ENCODE measurements around the gene ICE1. TPM values are rescaled to one million over a fixed set of nuclear protein-coding genes. Genes with fewer than 3 reads are reported as not detected.
"Not testable (repeated sequence)": the region's sequence is repeated elsewhere in the genome, so short reads cannot be mapped to it uniquely, and the experiment has no call there.

The ICE1 gene
- polyA plus RNA-seq, 1 donor (not counting 4 experiments of a cell fraction or from before 2014, with no cell fraction given), result 18.4 TPM

DNA sequence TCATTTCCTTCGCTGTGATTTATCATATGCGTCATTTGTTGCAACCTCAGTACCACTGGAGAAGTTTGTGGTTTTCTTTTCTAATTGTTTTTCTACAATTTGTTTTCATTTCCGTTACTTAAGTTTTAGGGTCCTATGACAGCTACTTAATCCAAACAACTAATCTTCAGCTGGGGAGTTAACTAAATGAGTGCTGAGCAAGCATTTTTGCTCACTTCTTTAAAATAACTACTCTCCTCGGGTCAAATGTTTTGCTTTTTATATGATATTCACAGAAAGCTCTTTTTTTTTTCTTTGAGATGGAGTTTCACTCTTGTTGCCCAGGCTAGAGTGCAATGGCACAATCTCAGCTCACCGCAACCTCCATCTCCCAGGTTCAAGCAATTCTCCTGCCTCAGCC is 14.6 kb upstream of the ICE1 start:
- dilution Hi-C loops (cut with MboI; ENCODE audit: extremely low pct_ligation_motif_present, low sequenced_read_pairs), result no loop called here
- H3K9me3 ChIP-seq (ENCODE audit: control insufficient read depth, low read depth, low read length), result no peaks in the 10 kb centered on the region
- TF ChIP-seq EZH2 (IDR thresholded peaks at IDR 0.05; ENCODE audit: low read length) (no peak), CTCF (optimal IDR thresholded peaks at IDR 0.05 in 1 of 3, IDR thresholded peaks at IDR 0.05 in 1 of 3, conservative IDR thresholded peaks at IDR 0.05 in 1 of 3; ENCODE audit: extremely low read depth in 1 of 3, insufficient read depth in 2 of 3, low read length in 3 of 3) (no peak)
- no peaks in the 10 kb centered on the region for H3K4me1 ChIP-seq (ENCODE audit: control insufficient read depth, extremely low read depth, insufficient read depth, low read length)
- no peaks in the 10 kb centered on the region for H4K20me1 ChIP-seq (ENCODE audit: control insufficient read depth, extremely low read depth, insufficient read depth, low read length)
- no peak for DNase-seq (ENCODE audit: low read depth, low spot score)
- H3K4me2 ChIP-seq (ENCODE audit: control insufficient read depth, extremely low read depth, insufficient read depth, low read depth, low read length), result no peak overlapping the region
- FAIRE-seq, result no peak
- no peaks in the 10 kb centered on the region for H3K79me2 ChIP-seq (ENCODE audit: control insufficient read depth, insufficient read depth, low read length)
- H3K27me3 ChIP-seq (ENCODE audit: control insufficient read depth, extremely low read depth, insufficient read depth, low read length), result no peaks in the 10 kb centered on the region
- no peak overlapping the region for H3K4me3 ChIP-seq (ENCODE audit: control insufficient read depth in 2 of 3, extremely low read depth in 1 of 3, insufficient read depth in 2 of 3, low read depth in 1 of 3, low read length in 3 of 3)
- H3K36me3 ChIP-seq (ENCODE audit: control insufficient read depth in 2 of 2, extremely low read depth in 1 of 2, insufficient read depth in 2 of 2, low read length in 2 of 2), result no peaks in the 10 kb centered on the region
- H2AFZ ChIP-seq (ENCODE audit: control insufficient read depth, low read length), result no peak overlapping the region
- no peaks in the 10 kb centered on the region for H3K9me1 ChIP-seq (ENCODE audit: control insufficient read depth, extremely low read depth, insufficient read depth, low read length)
- H3K9ac ChIP-seq (ENCODE audit: control insufficient read depth, extremely low read depth, insufficient read depth, low read length), result no peak overlapping the region
- no peak overlapping the region for H3K27ac ChIP-seq (ENCODE audit: control insufficient read depth, insufficient read depth, low read length)

DNA sequence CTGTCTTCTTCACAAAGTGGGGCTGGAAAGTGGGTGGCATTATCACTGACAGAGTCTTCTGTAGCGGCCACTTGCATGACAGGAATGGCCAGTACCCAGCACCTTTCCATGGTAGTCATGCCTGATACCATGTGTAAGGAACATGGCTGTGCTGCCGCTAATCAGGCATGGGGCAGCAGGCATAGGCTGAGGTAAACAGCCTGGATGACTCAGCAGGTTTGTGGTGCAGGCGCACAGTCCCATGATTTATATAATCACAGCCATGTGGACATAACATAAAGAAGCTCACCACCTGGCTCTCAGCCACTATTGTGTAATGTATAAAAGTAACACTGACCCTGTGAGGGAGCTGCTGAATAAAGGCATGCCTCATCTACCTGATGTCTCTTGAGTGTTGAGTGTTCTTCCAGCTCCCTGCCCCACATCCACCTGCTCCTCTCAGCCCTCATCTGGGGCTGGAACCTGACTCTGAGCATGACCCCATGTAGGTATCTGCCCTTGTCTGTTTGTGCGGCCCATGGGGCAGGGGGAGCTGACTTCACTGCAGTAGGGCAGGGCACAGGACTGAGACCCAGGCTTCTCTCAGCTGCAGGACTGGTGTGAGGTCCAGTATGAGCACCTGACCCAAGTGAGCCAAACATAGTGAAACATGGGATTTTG is 13.2 kb upstream of the ICE1 start:
- Histone ChIP-seq H2AFZ (ENCODE audit: control insufficient read depth, low read length) (no peak overlapping the region), H3K36me3 (ENCODE audit: control insufficient read depth in 2 of 2, extremely low read depth in 1 of 2, insufficient read depth in 2 of 2, low read length in 2 of 2) (no peaks in the 10 kb centered on the region), H3K27me3 (ENCODE audit: control insufficient read depth, extremely low read depth, insufficient read depth, low read length) (no peaks in the 10 kb centered on the region), H4K20me1 (ENCODE audit: control insufficient read depth, extremely low read depth, insufficient read depth, low read length) (no peaks in the 10 kb centered on the region), H3K4me2 (ENCODE audit: control insufficient read depth, extremely low read depth, insufficient read depth, low read depth, low read length) (no peak overlapping the region), H3K9me1 (ENCODE audit: control insufficient read depth, extremely low read depth, insufficient read depth, low read length) (no peaks in the 10 kb centered on the region), H3K27ac (ENCODE audit: control insufficient read depth, insufficient read depth, low read length) (no peak overlapping the region), H3K4me1 (ENCODE audit: control insufficient read depth, extremely low read depth, insufficient read depth, low read length) (no peaks in the 10 kb centered on the region), H3K9me3 (ENCODE audit: control insufficient read depth, low read depth, low read length) (no peaks in the 10 kb centered on the region), H3K79me2 (ENCODE audit: control insufficient read depth, insufficient read depth, low read length) (no peaks in the 10 kb centered on the region), H3K9ac (ENCODE audit: control insufficient read depth, extremely low read depth, insufficient read depth, low read length) (no peak overlapping the region), H3K4me3 (ENCODE audit: control insufficient read depth in 2 of 3, extremely low read depth in 1 of 3, insufficient read depth in 2 of 3, low read depth in 1 of 3, low read length in 3 of 3) (no peak overlapping the region)
- dilution Hi-C loops (cut with MboI; ENCODE audit: extremely low pct_ligation_motif_present, low sequenced_read_pairs), result no loop called here
- TF ChIP-seq CTCF (optimal IDR thresholded peaks at IDR 0.05 in 1 of 3, IDR thresholded peaks at IDR 0.05 in 1 of 3, conservative IDR thresholded peaks at IDR 0.05 in 1 of 3; ENCODE audit: extremely low read depth in 1 of 3, insufficient read depth in 2 of 3, low read length in 3 of 3) (no peak), EZH2 (IDR thresholded peaks at IDR 0.05; ENCODE audit: low read length) (no peak)
- no peak for FAIRE-seq
- DNase-seq (ENCODE audit: low read depth, low spot score), result no peak

DNA sequence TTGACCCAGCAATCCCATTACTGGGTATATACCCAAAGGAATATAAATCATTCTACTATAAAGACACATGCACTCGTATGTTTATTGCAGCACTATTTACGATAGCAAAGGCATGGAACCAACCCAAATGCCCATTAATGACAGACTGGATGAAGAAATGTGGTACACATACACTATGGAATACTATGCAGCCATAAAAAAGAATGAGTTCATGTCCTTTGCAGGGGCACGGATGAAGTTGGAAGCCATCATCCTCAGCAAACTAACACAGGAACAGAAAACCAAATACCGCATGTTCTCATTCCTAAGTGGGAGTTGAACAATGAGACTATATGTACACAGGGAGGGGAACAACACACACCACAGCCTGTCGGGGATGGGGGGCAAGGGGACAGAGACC is 8.6 kb upstream of the ICE1 start:
- H3K9me1 ChIP-seq (ENCODE audit: control insufficient read depth, extremely low read depth, insufficient read depth, low read length); dilution Hi-C loops (cut with MboI; ENCODE audit: extremely low pct_ligation_motif_present, low sequenced_read_pairs); DNase-seq (ENCODE audit: low read depth, low spot score); H2AFZ ChIP-seq (ENCODE audit: control insufficient read depth, low read length); H3K9ac ChIP-seq (ENCODE audit: control insufficient read depth, extremely low read depth, insufficient read depth, low read length); H3K9me3 ChIP-seq (ENCODE audit: control insufficient read depth, low read depth, low read length); H3K27ac ChIP-seq (ENCODE audit: control insufficient read depth, insufficient read depth, low read length); H3K79me2 ChIP-seq (ENCODE audit: control insufficient read depth, insufficient read depth, low read length); H4K20me1 ChIP-seq (ENCODE audit: control insufficient read depth, extremely low read depth, insufficient read depth, low read length); H3K4me3 ChIP-seq (ENCODE audit: control insufficient read depth in 2 of 3, extremely low read depth in 1 of 3, insufficient read depth in 2 of 3, low read depth in 1 of 3, low read length in 3 of 3); H3K36me3 ChIP-seq (ENCODE audit: control insufficient read depth in 2 of 2, extremely low read depth in 1 of 2, insufficient read depth in 2 of 2, low read length in 2 of 2); H3K27me3 ChIP-seq (ENCODE audit: control insufficient read depth, extremely low read depth, insufficient read depth, low read length); H3K4me2 ChIP-seq (ENCODE audit: control insufficient read depth, extremely low read depth, insufficient read depth, low read depth, low read length); H3K4me1 ChIP-seq (ENCODE audit: control insufficient read depth, extremely low read depth, insufficient read depth, low read length); FAIRE-seq: not testable (repeated sequence)
